Naive thymus-derived CD8-positive, alpha-beta T cell (primary cell): ENCODE data around the gene UBL4B. TPM values are rescaled to one million over a fixed set of nuclear protein-coding genes. Genes with fewer than 3 reads are reported as not detected.
"Not testable (repeated sequence)": the region's sequence is repeated elsewhere in the genome, so short reads cannot be mapped to it uniquely, and the experiment has no call there.

Source experiments
- ATAC-seq, 2 donors: fragments of 150-1000 bp; cut with Tn5 transposase in 1 of 2; sonication (Bioruptor Pico), chemical (Tn5 transposase) in 1 of 2; 1 replicate in 1 of 2; 2 replicates in 1 of 2; pipeline ENCODE4 v1.10.0; 2021; ENCODE audit warnings: mild to moderate bottlenecking in 2 of 2, moderate library complexity in 2 of 2
- POLR2A ChIA-PET: fragments of 350-600 bp; sonication (Branson Sonifier 250); formaldehyde crosslinking; loops from one replicate; lab custom pipeline; 2021; ENCODE audit warnings: antibody characterized with exemption; lab: Charles Lee
- DNase-seq, 10 donors: peaks; one replicate each; pipeline versions ENCODE4 v3.0.0 to v3.0.0-alpha.2; 2020 to 2022
- H3K27ac Mint-ChIP-seq, 10 donors: one replicate each; pipeline ENCODE4 v1.8.0; 2020 to 2022; ENCODE audit warnings: mild to moderate bottlenecking in 10 of 10, mixed read lengths in 10 of 10, moderate library complexity in 4 of 10, inconsistent platforms in 1 of 10
- H3K27me3 Mint-ChIP-seq, 5 donors: one replicate each; pipeline ENCODE4 v1.8.0; 2021 to 2022; ENCODE audit warnings: mixed read lengths in 5 of 5
- H3K36me3 Mint-ChIP-seq, 3 donors: one replicate each; pipeline ENCODE4 v1.8.0; 2020 to 2022; ENCODE audit warnings: mixed read lengths in 3 of 3, mild to moderate bottlenecking in 2 of 3, inconsistent platforms in 1 of 3
- H3K4me1 Mint-ChIP-seq, 4 donors: one replicate each; pipeline ENCODE4 v1.8.0; 2021 to 2022; ENCODE audit warnings: mixed read lengths in 4 of 4
- H3K4me3 Mint-ChIP-seq, 10 donors: one replicate each; pipeline ENCODE4 v1.8.0; 2020 to 2022; ENCODE audit warnings: mild to moderate bottlenecking in 10 of 10, mixed read lengths in 10 of 10, moderate library complexity in 6 of 10, inconsistent platforms in 1 of 10
- H3K9me3 Mint-ChIP-seq, 9 donors: one replicate each; pipeline ENCODE4 v1.8.0; 2020 to 2022; ENCODE audit warnings: mixed read lengths in 9 of 9, mild to moderate bottlenecking in 3 of 9, inconsistent platforms in 1 of 9, moderate library complexity in 1 of 9
- polyA plus RNA-seq, 3 donors: library from polyadenylated mRNA; unstranded; fragments of 300-500 nt; fragmentation: Illumina TruSeq; gene quantifications; one replicate each; pipeline ENCODE4 v1.2.3, GENCODE V29; 2021
- total RNA-seq, 8 experiments: library from RNA in 2 of 8; stranded (reverse) in 2 of 8; gene quantifications; one replicate each; pipeline ENCODE4 v1.2.3 and lab custom pipeline; 2021 to 2026

Gene UBL4B
- total and polyA plus RNA-seq, 5 experiments from 2014 or later, result not detected

GRCh38 chr1:110070671-110071242, 41.5 kb upstream of the UBL4B start, which contains the start of gene ALX3:
Gene ALX3 (minus strand): TSS chr1:110070672. CDS start chr1:110070612, 60 bp downstream.
- ATAC-seq, result no peak
- Mint-ChIP-seq H3K27me3 (peaks cover 31 to 88% (median 46%) of the 10 kb centered on the region in 5 donors), H3K27ac (peak within 1 kb of the TSS in 1 of 10 donors; percentile 9), H3K36me3 (no peaks in the 10 kb centered on the region), H3K4me1 (peaks cover 10 to 26% (median 21%) of the 10 kb centered on the region in 4 donors), H3K4me3 (peak within 1 kb of the TSS in 9 of 10 donors; percentile 26 to 84 (median 61)), H3K9me3 (no peaks in the 10 kb centered on the region)
- POLR2A ChIA-PET, result no interaction called here
- no peak for DNase-seq

DNA sequence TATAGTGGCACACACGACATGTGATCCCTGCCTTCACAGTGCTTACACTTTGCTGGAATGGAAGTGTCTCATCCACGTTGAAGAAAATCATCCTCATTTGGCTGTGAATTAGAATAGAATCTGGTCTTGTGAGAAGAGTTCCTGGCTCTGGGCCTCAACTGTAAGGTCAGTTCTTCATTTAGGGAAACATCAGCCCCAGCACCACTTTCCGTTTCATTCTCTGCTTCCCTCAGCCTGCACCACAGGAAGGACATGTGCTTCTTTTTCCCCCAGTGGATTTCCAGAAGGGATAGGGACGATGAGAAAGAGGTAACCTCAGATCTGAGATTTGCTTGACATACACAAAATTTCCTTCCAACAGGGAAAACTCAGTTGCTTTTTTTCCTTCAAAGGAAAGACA, 38.1 kb upstream of the UBL4B start:
- Mint-ChIP-seq H3K9me3 (no peaks in the 10 kb centered on the region), H3K36me3 (no peaks in the 10 kb centered on the region), H3K27me3 (peaks cover 25 to 80% (median 46%) of the 10 kb centered on the region in 5 donors), H3K4me3 (no peak overlapping the region), H3K4me1 (peaks cover 4 to 11% (median 10%) of the 10 kb centered on the region in 4 donors), H3K27ac (no peak overlapping the region)
- DNase-seq, result no peak
- POLR2A ChIA-PET, result no interaction called here
- ATAC-seq, result no peak

DNA sequence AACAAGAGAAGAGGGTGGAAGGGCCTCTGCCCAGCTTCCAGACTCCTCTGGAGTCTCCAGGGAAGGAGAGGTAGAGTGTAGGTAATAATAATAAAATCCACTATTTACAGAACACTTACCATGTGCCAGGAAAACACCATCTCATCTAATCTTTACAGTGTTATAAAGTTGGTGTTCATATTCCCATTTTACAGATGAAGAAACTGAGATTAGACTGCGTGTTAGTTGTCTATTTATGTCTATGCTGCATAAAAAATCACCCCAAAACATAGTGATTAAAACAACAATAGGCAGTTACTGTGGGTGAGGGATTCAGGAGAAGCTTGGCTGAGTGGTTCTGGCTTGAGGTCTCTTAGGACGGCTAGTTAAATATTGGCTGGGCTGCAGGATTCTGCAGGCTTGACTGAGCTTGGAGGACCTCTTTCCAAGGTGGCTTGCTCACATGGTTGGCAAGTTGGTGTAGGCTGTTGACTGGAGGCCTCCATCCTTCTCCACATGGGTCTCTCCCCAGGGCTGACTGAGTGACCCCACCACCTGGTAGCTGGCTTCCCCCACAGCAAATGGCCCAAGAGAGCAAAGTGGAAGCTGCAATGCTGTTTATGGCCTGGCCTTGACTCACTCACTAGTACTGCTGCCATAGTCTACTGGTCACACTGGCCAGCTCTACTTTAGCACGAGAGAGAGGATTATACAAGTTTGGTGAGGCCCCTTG, 35.3 kb upstream of the UBL4B start:
- H3K27me3 Mint-ChIP-seq, result peaks cover 21 to 81% (median 56%) of the 10 kb centered on the region in 5 donors
- no peaks in the 10 kb centered on the region for H3K4me1 Mint-ChIP-seq
- ATAC-seq (no peak), DNase-seq (no peak)
- no peaks in the 10 kb centered on the region for H3K36me3 Mint-ChIP-seq
- POLR2A ChIA-PET, result no interaction called here
- H3K9me3 Mint-ChIP-seq, result no peaks in the 10 kb centered on the region
- no peak overlapping the region for H3K27ac Mint-ChIP-seq
- H3K4me3 Mint-ChIP-seq, result no peak overlapping the region

- H3K27ac Mint-ChIP-seq, H3K4me3 Mint-ChIP-seq, POLR2A ChIA-PET, H3K9me3 Mint-ChIP-seq, DNase-seq, ATAC-seq, H3K36me3 Mint-ChIP-seq: not testable (repeated sequence)
- Mint-ChIP-seq H3K27me3 (peaks cover 22 to 86% (median 68%) of the 10 kb centered on the region in 5 donors), H3K4me1 (peaks cover 10 to 20% (median 17%) of the 10 kb centered on the region in 4 donors)
These were observed 32.2 kb upstream of the UBL4B start for GRCh38 chr1:110079995-110080394.

- POLR2A ChIA-PET, result no interaction called here
- peaks cover 27 to 87% (median 67%) of the 10 kb centered on the region in 5 donors for H3K27me3 Mint-ChIP-seq
- H3K36me3 Mint-ChIP-seq, result no peaks in the 10 kb centered on the region
- H3K27ac Mint-ChIP-seq, result no peak overlapping the region
- H3K4me3 Mint-ChIP-seq, result no peak overlapping the region
- H3K4me1 Mint-ChIP-seq, result peaks cover 10 to 20% (median 18%) of the 10 kb centered on the region in 4 donors
- H3K9me3 Mint-ChIP-seq, result no peaks in the 10 kb centered on the region
- no peak for ATAC-seq
- no peak for DNase-seq
These were observed 31.2 kb upstream of the UBL4B start for GRCh38 chr1:110081061-110081460.

- Mint-ChIP-seq H3K36me3 (no peaks in the 10 kb centered on the region), H3K27ac (no peak overlapping the region), H3K27me3 (peaks cover 31 to 91% (median 70%) of the 10 kb centered on the region in 5 donors), H3K9me3 (no peaks in the 10 kb centered on the region), H3K4me3 (peak overlapping the region in 6 of 10 donors; percentile 23 to 77 (median 38)), H3K4me1 (peaks cover 10 to 20% (median 18%) of the 10 kb centered on the region in 4 donors)
- DNase-seq (no peak), ATAC-seq (no peak)
- POLR2A ChIA-PET, result no interaction called here
These were observed 29.8 kb upstream of the UBL4B start for GRCh38 chr1:110082477-110082876.

GRCh38 chr1:110083061-110083865, 29.0 kb upstream of the UBL4B start:
- Mint-ChIP-seq H3K4me1 (peaks cover 12 to 20% (median 19%) of the 10 kb centered on the region in 4 donors), H3K36me3 (no peaks in the 10 kb centered on the region), H3K4me3 (peak overlapping the region; percentile 75 to 91 (median 80)), H3K9me3 (no peaks in the 10 kb centered on the region), H3K27ac (peak overlapping the region in 1 of 10 donors; percentile 8), H3K27me3 (peaks cover 32 to 95% (median 73%) of the 10 kb centered on the region in 5 donors)
- POLR2A ChIA-PET, result no interaction called here
- DNase-seq (no peak), ATAC-seq (peak; percentile 34 to 43)

DNA sequence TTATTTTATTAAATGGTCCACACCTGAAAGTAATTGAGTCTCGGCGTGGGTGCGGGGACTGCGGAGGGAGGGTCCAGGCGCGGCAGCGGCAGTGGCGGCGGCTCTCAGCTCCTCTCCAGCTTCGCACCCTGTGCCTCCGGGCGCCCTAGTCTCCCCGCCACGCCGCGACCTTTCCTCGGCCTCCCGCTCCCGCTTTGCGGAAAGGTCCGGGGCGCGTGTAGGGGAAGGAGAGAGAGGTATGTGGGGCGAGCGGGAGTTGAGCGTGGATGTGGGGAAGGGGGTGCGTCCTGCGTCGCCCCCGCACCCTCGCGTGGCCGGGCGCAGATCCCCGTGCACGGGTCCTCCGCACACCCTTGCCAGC, 28.4 kb upstream of the UBL4B start:
- H3K4me3 Mint-ChIP-seq, result peak overlapping the region; percentile 75 to 91 (median 80)
- DNase-seq (no peak), ATAC-seq (peak; percentile 41 to 44)
- no peak overlapping the region for H3K27ac Mint-ChIP-seq
- H3K9me3 Mint-ChIP-seq, result no peaks in the 10 kb centered on the region
- H3K4me1 Mint-ChIP-seq, result peaks cover 12 to 20% (median 19%) of the 10 kb centered on the region in 4 donors
- POLR2A ChIA-PET, result interaction anchor here (0.6 kb wide), 1 partner anchor 600 kb away, joined by 4 read pairs; no protein-coding TSS in a partner anchor
- H3K27me3 Mint-ChIP-seq, result peaks cover 32 to 95% (median 73%) of the 10 kb centered on the region in 5 donors
- no peaks in the 10 kb centered on the region for H3K36me3 Mint-ChIP-seq

- DNase-seq (peak in 1 of 10 donors; percentile 29), ATAC-seq (peak; percentile 58 to 67)
- H3K4me1 Mint-ChIP-seq, result peaks cover 12 to 20% (median 19%) of the 10 kb centered on the region in 4 donors
- POLR2A ChIA-PET, result interaction anchor here (0.6 kb wide), 1 partner anchor 601 kb away, joined by 4 read pairs; no protein-coding TSS in a partner anchor
- peak overlapping the region; percentile 75 to 91 (median 80) for H3K4me3 Mint-ChIP-seq
- H3K27ac Mint-ChIP-seq, result no peak overlapping the region
- peaks cover 34 to 95% (median 70%) of the 10 kb centered on the region in 5 donors for H3K27me3 Mint-ChIP-seq
- H3K9me3 Mint-ChIP-seq, result no peaks in the 10 kb centered on the region
- H3K36me3 Mint-ChIP-seq, result no peaks in the 10 kb centered on the region
These were observed 27.8 kb upstream of the UBL4B start for GRCh38 chr1:110084227-110085078.

DNA sequence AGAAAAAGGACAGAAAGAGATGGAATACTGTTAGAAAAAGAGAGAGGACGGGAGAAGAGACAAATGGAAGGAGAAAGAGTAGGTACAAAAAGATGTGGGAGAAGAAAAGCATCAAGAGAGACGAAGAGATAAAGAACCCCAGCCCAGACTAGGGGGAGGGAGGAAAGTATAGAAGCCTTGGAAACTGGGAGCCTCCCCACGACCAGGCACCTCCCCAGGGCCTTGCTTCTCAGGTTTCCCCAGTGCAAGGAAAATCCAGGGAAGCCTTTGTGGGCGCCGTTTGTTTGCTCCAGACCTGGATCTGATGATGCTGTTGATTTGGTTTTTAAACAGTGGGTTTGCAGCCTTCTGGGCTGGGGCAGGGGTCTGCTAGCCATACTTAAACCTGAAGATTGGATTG, 26.6 kb upstream of the UBL4B start:
- H3K27me3 Mint-ChIP-seq, result peaks cover 36 to 84% (median 62%) of the 10 kb centered on the region in 5 donors
- no peak overlapping the region for H3K27ac Mint-ChIP-seq
- H3K4me1 Mint-ChIP-seq, result peaks cover 12 to 20% (median 19%) of the 10 kb centered on the region in 4 donors
- ATAC-seq (no peak), DNase-seq (no peak)
- POLR2A ChIA-PET, result no interaction called here
- no peaks in the 10 kb centered on the region for H3K9me3 Mint-ChIP-seq
- H3K36me3 Mint-ChIP-seq, result no peaks in the 10 kb centered on the region
- H3K4me3 Mint-ChIP-seq, result peak overlapping the region in 4 of 10 donors; percentile 20 to 90 (median 62)

DNA sequence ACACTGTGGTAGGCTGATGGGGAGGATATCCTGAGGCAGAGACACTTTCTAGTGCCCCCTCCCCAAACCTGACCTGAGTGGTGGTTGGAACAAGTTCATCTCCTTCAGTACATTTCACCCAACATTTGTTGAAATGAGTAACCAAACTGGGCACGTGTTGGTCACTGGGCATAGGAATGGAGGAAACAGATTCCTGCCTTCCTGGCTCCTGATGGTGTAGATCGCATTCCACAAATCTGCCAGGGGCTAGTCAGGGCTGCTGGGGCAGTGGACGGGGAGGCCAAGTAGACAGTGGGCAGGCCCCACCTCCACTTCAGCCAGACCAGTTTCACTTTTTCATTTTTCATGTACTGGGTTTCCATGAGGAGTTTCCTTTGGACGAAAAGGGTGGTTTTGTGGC, 25.3 kb upstream of the UBL4B start:
- ATAC-seq (no peak), DNase-seq (no peak)
- no peaks in the 10 kb centered on the region for H3K36me3 Mint-ChIP-seq
- POLR2A ChIA-PET, result no interaction called here
- peaks cover 12 to 20% (median 19%) of the 10 kb centered on the region in 4 donors for H3K4me1 Mint-ChIP-seq
- no peaks in the 10 kb centered on the region for H3K9me3 Mint-ChIP-seq
- H3K27ac Mint-ChIP-seq, result no peak overlapping the region
- peaks cover 32 to 78% (median 55%) of the 10 kb centered on the region in 5 donors for H3K27me3 Mint-ChIP-seq
- H3K4me3 Mint-ChIP-seq, result no peak overlapping the region
